ENCODE data around the gene ACSF3. TPM values are rescaled to one million over a fixed set of nuclear protein-coding genes. Genes with fewer than 3 reads are reported as not detected.

Gene ACSF3
- total and polyA plus RNA-seq, 2 donors (not counting 1 experiment from before 2014, with no cell fraction given) = 45.2 to 113 TPM

GRCh38 chr16:89150090-89150835 lies 56.6 kb downstream of the ACSF3 start:
- ChIA-PET CTCF (no interaction called here), POLR2A (no interaction called here)
- TF ChIP-seq CTCF (IDR thresholded peaks at IDR 0.05) (no peak), EZH2 (IDR thresholded peaks at IDR 0.05; ENCODE audit: borderline replicate concordance, insufficient read depth, low read depth, low read length, poor library complexity, severe bottlenecking) (no peak)
- ATAC-seq (ENCODE audit: low read depth) (no peak), DNase-seq (no peak)
- Mint-ChIP-seq H3K4me3 (no peak overlapping the region), H3K4me1 (peaks cover 13% of the 10 kb centered on the region), H3K27me3 (no peaks in the 10 kb centered on the region), H3K9me3 (ENCODE audit: insufficient read depth) (no peaks in the 10 kb centered on the region), H3K27ac (no peak overlapping the region)
- WGBS (ENCODE audit: insufficient coverage) = 98% methylated on average over 18 of the region's 18 CpGs
- no peaks in the 10 kb centered on the region for H4K20me1 ChIP-seq (ENCODE audit: control insufficient read depth, insufficient read depth, low read length, poor library complexity, severe bottlenecking)
- H3K36me3 ChIP-seq (replicated peaks in 1 of 2; ENCODE audit: control extremely low read depth in 1 of 2, control insufficient read depth in 1 of 2, extremely low read depth in 1 of 2, insufficient read depth in 2 of 2, low read length in 1 of 2) = peaks cover 0 to 35% of the 10 kb centered on the region in 2 experiments
- H3K9ac ChIP-seq (ENCODE audit: low read length) = no peak overlapping the region
- H3K4me1 ChIP-seq (ENCODE audit: control insufficient read depth in 2 of 2, insufficient read depth in 2 of 2, low read length in 2 of 2) = no peaks in the 10 kb centered on the region
- no peak overlapping the region for H2AFZ ChIP-seq (ENCODE audit: insufficient read depth, low read depth, low read length, poor library complexity, severe bottlenecking)
- H3K9me3 ChIP-seq (ENCODE audit: control extremely low read depth in 1 of 3, control insufficient read depth in 2 of 3, insufficient read depth in 1 of 3, low read length in 2 of 3) = peaks cover 0 to 26% (median 6%) of the 10 kb centered on the region in 3 donors
- intact Hi-C loops (cut with micrococcal nuclease) = no loop called here
- no peak overlapping the region for H3K4me3 ChIP-seq (ENCODE audit: control extremely low read depth in 1 of 5, extremely low read depth in 1 of 5, insufficient read depth in 1 of 5, low read depth in 2 of 5, low read length in 4 of 5)
- no peaks in the 10 kb centered on the region for H3K79me2 ChIP-seq (ENCODE audit: control insufficient read depth, insufficient read depth, low read length)
- H3K27me3 ChIP-seq (replicated peaks in 1 of 4; ENCODE audit: control extremely low read depth in 1 of 4, control insufficient read depth in 3 of 4, insufficient read depth in 4 of 4, low read length in 3 of 4) = no peaks in the 10 kb centered on the region
- no peak overlapping the region for H3K27ac ChIP-seq (ENCODE audit: low read length in 2 of 2)
- no peak overlapping the region for H3K4me2 ChIP-seq (replicated peaks; ENCODE audit: low read depth, low read length, poor library complexity, severe bottlenecking)

- H3K4me3 Mint-ChIP-seq = no peak overlapping the region
- Histone ChIP-seq H3K9me3 (ENCODE audit: control extremely low read depth in 1 of 3, control insufficient read depth in 2 of 3, insufficient read depth in 1 of 3, low read length in 2 of 3) (peaks cover 0 to 26% (median 6%) of the 10 kb centered on the region in 3 donors), H2AFZ (ENCODE audit: insufficient read depth, low read depth, low read length, poor library complexity, severe bottlenecking) (no peak overlapping the region), H3K79me2 (ENCODE audit: control insufficient read depth, insufficient read depth, low read length) (no peaks in the 10 kb centered on the region), H3K36me3 (replicated peaks in 1 of 2; ENCODE audit: control extremely low read depth in 1 of 2, control insufficient read depth in 1 of 2, extremely low read depth in 1 of 2, insufficient read depth in 2 of 2, low read length in 1 of 2) (peaks cover 0 to 28% of the 10 kb centered on the region in 2 experiments), H3K4me2 (replicated peaks; ENCODE audit: low read depth, low read length, poor library complexity, severe bottlenecking) (no peak overlapping the region), H3K4me3 (ENCODE audit: control extremely low read depth in 1 of 5, extremely low read depth in 1 of 5, insufficient read depth in 1 of 5, low read depth in 2 of 5, low read length in 4 of 5) (no peak overlapping the region), H3K27ac (ENCODE audit: low read length in 2 of 2) (no peak overlapping the region), H3K4me1 (ENCODE audit: control insufficient read depth in 2 of 2, insufficient read depth in 2 of 2, low read length in 2 of 2) (no peaks in the 10 kb centered on the region), H3K9ac (ENCODE audit: low read length) (no peak overlapping the region), H3K27me3 (replicated peaks in 1 of 4; ENCODE audit: control extremely low read depth in 1 of 4, control insufficient read depth in 3 of 4, insufficient read depth in 4 of 4, low read length in 3 of 4) (no peaks in the 10 kb centered on the region), H4K20me1 (ENCODE audit: control insufficient read depth, insufficient read depth, low read length, poor library complexity, severe bottlenecking) (no peaks in the 10 kb centered on the region)
- H3K4me1 Mint-ChIP-seq = peaks cover 21% of the 10 kb centered on the region
- POLR2A ChIA-PET = no interaction called here
- DNase-seq (no peak), ATAC-seq (ENCODE audit: low read depth) (no peak)
- H3K27me3 Mint-ChIP-seq = no peaks in the 10 kb centered on the region
- H3K9me3 Mint-ChIP-seq (ENCODE audit: insufficient read depth) = no peaks in the 10 kb centered on the region
- 98% methylated on average over 7 of the region's 8 CpGs for WGBS (ENCODE audit: insufficient coverage)
- intact Hi-C loops (cut with micrococcal nuclease) = no loop called here
- CTCF ChIA-PET = no interaction called here
- TF ChIP-seq EZH2 (IDR thresholded peaks at IDR 0.05; ENCODE audit: borderline replicate concordance, insufficient read depth, low read depth, low read length, poor library complexity, severe bottlenecking) = no peak
- TF ChIP-seq CTCF (IDR thresholded peaks at IDR 0.05) = no peak
- H3K27ac Mint-ChIP-seq = peak overlapping the region; percentile 34
Observed at GRCh38 chr16:89150981-89151380, 57.3 kb downstream of the ACSF3 start.

All from B cell (primary cell).